Measurements from ENCODE around the gene SFXN5. TPM values are rescaled to one million over a fixed set of nuclear protein-coding genes. Genes with fewer than 3 reads are reported as not detected.

The SFXN5 gene
- total RNA-seq, 1 donor from 2014 or later = 12.7 TPM

- Mint-ChIP-seq H3K4me3 (ENCODE audit: unreplicated experiment) (no peak overlapping the region), H3K4me1 (ENCODE audit: unreplicated experiment) (no peaks in the 10 kb centered on the region), H3K9me3 (ENCODE audit: unreplicated experiment) (no peaks in the 10 kb centered on the region), H3K36me3 (ENCODE audit: unreplicated experiment) (peaks cover 4% of the 10 kb centered on the region), H3K27ac (ENCODE audit: unreplicated experiment) (no peak overlapping the region), H3K27me3 (ENCODE audit: unreplicated experiment) (no peaks in the 10 kb centered on the region)
- DNase-seq (ENCODE audit: extremely low spot score, unreplicated experiment) = no peak
- TF ChIP-seq CTCF (IDR thresholded peaks at IDR 0.05) = no peak
Observed at GRCh38 chr2:72988726-72989273, 82.7 kb downstream of the SFXN5 start.

GRCh38 chr2:72988041-72988440 is 83.5 kb downstream of the SFXN5 start:
- Mint-ChIP-seq H3K9me3 (ENCODE audit: unreplicated experiment) (no peaks in the 10 kb centered on the region), H3K4me3 (ENCODE audit: unreplicated experiment) (no peak overlapping the region), H3K27ac (ENCODE audit: unreplicated experiment) (no peak overlapping the region), H3K36me3 (ENCODE audit: unreplicated experiment) (peaks cover 6% of the 10 kb centered on the region), H3K4me1 (ENCODE audit: unreplicated experiment) (no peaks in the 10 kb centered on the region), H3K27me3 (ENCODE audit: unreplicated experiment) (no peaks in the 10 kb centered on the region)
- TF ChIP-seq CTCF (IDR thresholded peaks at IDR 0.05) = no peak
- DNase-seq (ENCODE audit: extremely low spot score, unreplicated experiment) = no peak

- no peak overlapping the region for H3K27ac Mint-ChIP-seq (ENCODE audit: unreplicated experiment)
- no peaks in the 10 kb centered on the region for H3K27me3 Mint-ChIP-seq (ENCODE audit: unreplicated experiment)
- no peaks in the 10 kb centered on the region for H3K9me3 Mint-ChIP-seq (ENCODE audit: unreplicated experiment)
- peaks cover 6% of the 10 kb centered on the region for H3K36me3 Mint-ChIP-seq (ENCODE audit: unreplicated experiment)
- no peak for TF ChIP-seq CTCF (IDR thresholded peaks at IDR 0.05)
- DNase-seq (ENCODE audit: extremely low spot score, unreplicated experiment) = no peak
- no peak overlapping the region for H3K4me3 Mint-ChIP-seq (ENCODE audit: unreplicated experiment)
- H3K4me1 Mint-ChIP-seq (ENCODE audit: unreplicated experiment) = no peaks in the 10 kb centered on the region
Observed at GRCh38 chr2:72985891-72986683, 85.4 kb downstream of the SFXN5 start.

GRCh38 chr2:72985136-72985535 is 86.4 kb downstream of the SFXN5 start:
- no peak for TF ChIP-seq CTCF (IDR thresholded peaks at IDR 0.05)
- DNase-seq (ENCODE audit: extremely low spot score, unreplicated experiment) = no peak
- Mint-ChIP-seq H3K27ac (ENCODE audit: unreplicated experiment) (no peak overlapping the region), H3K9me3 (ENCODE audit: unreplicated experiment) (no peaks in the 10 kb centered on the region), H3K4me1 (ENCODE audit: unreplicated experiment) (no peaks in the 10 kb centered on the region), H3K4me3 (ENCODE audit: unreplicated experiment) (no peak overlapping the region), H3K36me3 (ENCODE audit: unreplicated experiment) (peaks cover 6% of the 10 kb centered on the region), H3K27me3 (ENCODE audit: unreplicated experiment) (no peaks in the 10 kb centered on the region)

GRCh38 chr2:72984172-72984671 is 87.3 kb downstream of the SFXN5 start:
- Mint-ChIP-seq H3K9me3 (ENCODE audit: unreplicated experiment) (no peaks in the 10 kb centered on the region), H3K4me1 (ENCODE audit: unreplicated experiment) (no peaks in the 10 kb centered on the region), H3K27me3 (ENCODE audit: unreplicated experiment) (no peaks in the 10 kb centered on the region), H3K4me3 (ENCODE audit: unreplicated experiment) (no peak overlapping the region), H3K36me3 (ENCODE audit: unreplicated experiment) (peaks cover 6% of the 10 kb centered on the region), H3K27ac (ENCODE audit: unreplicated experiment) (no peak overlapping the region)
- TF ChIP-seq CTCF (IDR thresholded peaks at IDR 0.05) = no peak
- DNase-seq (ENCODE audit: extremely low spot score, unreplicated experiment) = no peak
